NCI-H1092 treated with DMSO at 0.1 percent for 48 hours (cell line): ENCODE results near the gene LPCAT1.
"Not testable (repeated sequence)": the region's sequence is repeated elsewhere in the genome, so short reads cannot be mapped to it uniquely, and the experiment has no call there.

ENCODE experiments used
- DNase-seq: peaks from one replicate; lab custom pipeline; 2025; lab: John Stamatoyannopoulos, UW

The LPCAT1 gene

DNA sequence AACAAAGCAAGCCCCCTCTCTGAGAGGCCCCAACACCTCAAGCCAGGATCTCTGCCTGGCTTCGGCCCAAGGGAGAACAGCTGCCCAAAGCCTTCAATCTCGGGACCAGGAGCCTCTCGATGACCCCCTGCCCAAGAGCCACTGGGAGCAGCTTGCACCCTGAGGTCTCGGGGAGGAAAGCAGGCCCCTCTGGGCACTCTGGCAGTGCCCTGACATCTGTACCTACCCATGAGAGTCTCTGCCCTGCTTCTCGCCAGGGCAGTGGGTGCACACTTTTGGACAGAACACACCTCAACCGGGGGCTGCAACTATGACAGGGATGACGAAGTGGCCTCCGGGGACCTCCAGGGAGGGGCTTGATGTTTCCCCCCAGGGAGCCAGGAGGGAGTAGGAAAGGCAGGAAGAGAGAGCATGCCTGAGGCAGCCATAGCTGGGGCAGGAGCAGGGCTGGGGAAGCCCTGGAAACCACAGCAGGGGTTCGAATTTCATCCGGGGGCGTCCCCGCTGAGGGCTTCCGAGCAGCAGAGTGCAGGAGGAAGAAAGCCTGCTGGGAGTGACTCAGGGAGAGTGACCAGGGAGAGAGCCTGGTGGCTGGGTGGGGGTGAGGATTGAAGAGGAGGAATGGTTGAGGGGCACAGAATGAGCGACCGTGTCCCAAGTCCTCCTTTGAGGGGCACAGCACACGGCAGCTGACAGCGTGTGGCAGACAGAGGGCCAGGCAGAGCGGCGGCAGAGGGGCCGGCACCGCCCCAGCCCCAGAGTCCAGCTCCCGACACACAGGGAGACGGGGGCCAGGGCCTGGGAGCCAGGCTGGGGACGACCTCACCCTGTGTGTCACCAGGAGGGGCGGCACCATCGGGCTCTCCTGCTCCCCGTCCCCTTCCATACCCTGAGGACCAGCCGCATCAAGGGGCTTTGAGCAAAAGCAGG, 1.8 kb downstream of the LPCAT1 start:
- DNase-seq, result no peak

DNA sequence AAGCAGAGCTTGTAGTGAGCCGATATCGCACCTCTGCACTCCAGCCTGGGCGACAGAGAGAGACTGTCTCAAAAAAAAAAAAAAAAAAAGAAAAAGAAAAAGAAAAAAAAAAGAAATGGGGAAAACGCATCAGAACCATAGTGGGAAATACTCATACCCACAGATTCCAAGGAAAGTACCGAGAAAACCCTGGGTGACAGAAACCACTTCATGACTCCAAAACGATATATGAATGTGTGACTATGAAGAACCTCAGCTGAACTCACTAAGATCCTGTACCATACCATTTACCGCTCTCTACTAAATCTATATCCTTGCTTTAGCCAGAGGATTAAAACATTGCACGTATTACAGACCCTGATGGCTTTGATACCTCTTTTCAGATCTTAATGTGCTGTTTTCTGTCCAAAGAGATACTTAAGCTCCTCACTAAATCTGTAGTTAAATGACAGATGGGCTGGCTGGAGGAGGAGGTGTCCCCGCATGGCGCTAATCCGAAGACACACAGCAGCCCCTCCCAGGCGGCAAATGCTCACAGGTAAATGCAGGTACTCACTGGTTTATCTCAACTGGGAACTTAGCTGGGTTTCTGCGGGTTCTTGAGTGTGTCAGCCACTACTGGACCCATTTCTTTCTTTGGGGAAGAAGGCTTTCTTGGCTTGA, 2.8 kb downstream of the LPCAT1 start:
- no peak for DNase-seq

GRCh38 chr5:1519631-1520210, 4.0 kb downstream of the LPCAT1 start:
- no peak for DNase-seq

GRCh38 chr5:1517838-1518237, 5.9 kb downstream of the LPCAT1 start:
- no peak for DNase-seq

DNA sequence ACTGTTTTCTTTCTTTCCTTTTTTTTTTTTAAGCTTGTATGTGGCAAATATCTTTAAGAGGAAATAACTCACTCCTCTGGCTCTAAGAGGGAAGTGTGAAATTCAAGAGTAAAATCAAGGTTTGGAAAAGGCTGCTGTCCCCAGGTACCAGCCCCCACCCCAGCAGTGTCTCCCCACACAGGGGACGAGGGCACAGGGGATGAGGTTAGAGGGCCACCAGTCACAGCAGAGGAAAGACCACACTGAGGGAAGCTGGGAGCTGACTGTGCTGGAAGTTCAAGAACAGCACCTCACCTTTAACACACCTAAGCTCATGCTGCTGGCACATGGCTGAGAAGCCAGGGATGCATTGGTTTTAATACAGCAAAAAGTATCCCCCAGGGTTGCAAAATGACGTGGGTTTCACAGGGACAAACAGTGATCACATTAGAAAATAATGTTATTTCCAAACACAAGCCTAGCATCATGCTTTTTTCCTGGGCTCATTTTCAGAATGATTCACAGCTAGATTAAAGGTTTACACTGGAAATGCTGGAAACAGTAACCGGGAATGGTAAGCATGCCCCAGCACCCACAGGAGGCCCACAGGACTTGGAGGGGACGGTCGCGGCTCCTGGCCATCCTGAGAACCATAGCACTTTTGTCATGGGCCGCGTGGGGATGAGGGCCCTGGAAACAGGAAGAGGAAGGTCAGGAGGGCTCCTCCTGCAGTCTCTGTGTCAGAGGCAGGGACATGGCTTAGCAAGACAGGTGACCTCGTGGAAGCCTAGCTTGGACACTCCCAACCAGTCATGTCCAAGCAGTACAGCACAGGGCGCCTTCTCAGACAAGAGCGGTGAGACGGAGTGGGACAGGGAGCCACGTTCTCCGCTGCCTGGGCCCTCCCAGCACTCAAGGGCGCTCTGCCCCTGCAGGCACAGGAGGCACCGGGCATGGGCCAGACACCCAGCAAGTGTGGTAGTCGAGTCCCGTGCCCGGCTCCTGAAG, 6.9 kb downstream of the LPCAT1 start:
- no peak for DNase-seq

DNA sequence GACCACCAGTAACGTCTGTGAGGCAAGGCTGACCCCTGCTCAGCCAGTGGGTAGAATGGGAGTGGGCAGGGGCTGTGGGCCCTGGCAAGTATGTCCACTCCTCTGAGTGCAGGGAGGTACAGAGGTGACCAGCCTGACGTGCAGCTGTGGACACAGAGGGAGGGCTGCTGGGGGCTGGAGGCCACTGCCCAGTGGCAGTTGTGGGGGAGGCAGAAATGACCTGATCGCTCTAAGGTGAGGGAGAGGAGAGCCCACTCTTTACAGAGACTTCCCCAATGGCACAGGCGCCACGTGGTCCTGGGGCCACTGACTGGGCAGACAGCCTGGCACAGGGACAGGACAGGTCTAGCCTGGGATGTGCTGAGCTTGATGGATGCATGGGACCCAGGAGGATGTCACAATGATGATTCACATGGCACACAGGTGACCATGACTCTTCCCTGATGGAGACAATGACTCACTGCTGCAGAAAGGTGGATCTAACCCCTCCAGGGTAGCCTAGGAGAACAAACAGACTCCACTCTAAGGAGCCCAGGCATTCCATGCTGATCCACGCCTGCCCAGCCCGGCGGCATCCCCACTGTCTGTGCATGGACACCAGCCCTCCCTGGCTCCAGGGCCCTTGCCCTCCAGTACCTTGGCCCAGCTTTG, 7.7 kb downstream of the LPCAT1 start:
- DNase-seq, result no peak

- no peak for DNase-seq
These were observed 8.3 kb downstream of the LPCAT1 start for GRCh38 chr5:1515311-1515920.

GRCh38 chr5:1514819-1515310, 8.9 kb downstream of the LPCAT1 start:
- DNase-seq, result not testable (repeated sequence)

DNA sequence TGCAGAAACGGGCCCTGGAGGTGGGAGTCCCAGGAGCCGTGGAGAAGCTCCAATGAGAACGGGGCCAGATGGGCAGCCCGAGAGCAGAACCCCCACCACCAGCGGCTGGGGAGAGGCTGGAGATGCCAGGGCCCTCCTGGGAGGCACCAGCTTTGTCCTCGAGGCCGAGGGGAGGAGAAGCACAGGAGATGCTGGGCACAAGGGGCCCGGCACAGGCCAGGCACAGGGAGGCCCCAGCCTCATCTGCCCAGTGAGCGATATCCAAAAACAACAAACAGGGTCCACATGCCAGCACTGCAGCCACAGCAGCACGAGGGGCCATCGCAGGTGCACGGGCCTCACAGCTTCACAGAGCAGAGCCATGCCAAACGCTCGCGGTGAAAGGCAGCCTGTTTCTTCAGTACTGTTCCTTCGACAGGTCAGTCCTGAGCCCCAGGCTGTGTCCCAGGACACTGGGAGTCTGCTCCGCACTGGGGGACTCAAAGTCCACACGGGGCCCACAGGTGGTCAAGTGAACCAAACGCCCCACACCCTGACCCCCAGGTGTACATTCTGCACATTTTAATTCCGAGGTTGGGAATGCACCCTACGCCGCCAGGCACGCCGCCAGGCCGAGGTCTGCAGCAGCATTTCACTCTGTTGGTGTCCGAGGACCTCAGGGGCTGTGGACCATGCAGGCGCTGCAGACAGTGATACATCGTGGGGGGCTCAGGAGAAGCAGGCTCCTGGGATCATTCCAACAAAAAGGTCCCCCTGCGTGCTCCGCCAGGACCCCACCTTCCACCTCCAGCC, 9.5 kb downstream of the LPCAT1 start:
- no peak for DNase-seq

- no peak for DNase-seq
These were observed 10.3 kb downstream of the LPCAT1 start for GRCh38 chr5:1513326-1514026.

GRCh38 chr5:1512541-1513291, 11.0 kb downstream of the LPCAT1 start:
- no peak for DNase-seq

DNA sequence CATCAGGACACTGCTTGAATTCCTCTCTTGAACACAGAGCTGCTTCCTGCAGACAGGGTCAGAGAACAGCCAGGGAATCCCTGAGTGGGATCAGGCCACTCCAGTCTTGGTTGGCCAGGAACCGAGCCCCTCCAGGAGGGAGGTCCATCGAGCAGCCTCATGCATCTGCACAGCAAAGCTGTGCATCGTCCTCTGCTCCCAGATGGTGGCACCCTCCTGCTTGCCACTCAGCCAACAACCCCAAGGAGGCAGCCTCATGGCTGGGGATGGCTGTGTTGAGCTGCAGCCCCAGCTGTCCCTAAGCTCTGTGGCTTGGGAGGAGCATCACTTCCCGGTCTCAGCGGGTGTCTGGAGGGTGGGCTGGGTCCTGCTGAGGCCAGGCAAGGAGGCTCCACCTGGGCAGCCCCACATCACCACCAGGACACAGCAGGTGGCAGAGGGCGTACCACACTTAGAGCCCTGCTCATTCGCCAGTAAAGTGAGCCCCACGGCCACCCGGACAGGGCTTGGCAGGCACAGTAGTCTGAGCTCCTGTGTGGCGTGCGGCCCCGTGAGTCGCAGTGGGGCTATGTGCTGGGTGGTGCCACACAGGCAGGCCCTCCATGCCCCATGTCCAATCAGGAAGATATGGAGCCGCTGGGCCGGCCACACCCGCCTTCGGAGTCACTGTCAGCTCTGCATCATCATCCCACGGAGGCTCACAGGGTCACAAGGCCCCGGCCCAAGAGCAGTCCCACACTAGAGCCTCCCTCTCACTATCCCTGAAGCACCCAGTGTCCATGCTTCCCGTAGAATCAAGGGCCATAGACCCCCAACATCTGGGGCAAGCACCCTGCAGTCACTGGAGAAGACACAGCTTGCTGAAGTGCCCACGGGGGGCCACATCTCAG, 11.9 kb downstream of the LPCAT1 start:
- DNase-seq, result no peak

DNA sequence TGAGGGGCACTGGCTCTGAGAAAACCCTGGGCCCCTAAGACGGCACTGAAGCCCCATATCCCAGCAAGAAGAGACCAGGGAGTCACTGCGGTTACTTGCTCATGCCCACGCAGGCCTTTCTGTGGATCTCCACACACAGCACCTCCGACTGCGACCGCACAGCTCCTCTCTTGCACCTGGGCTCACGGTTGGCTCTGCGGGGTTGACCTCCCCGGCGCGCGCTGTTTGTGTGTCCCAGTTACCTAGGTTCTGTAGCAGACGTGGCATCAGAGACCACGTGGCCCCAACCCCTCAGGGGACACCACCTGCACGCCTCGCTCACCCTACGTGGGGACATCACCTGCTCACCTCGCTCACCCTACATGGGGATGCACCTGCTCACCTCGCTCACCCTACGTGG, 12.7 kb downstream of the LPCAT1 start:
- no peak for DNase-seq

DNA sequence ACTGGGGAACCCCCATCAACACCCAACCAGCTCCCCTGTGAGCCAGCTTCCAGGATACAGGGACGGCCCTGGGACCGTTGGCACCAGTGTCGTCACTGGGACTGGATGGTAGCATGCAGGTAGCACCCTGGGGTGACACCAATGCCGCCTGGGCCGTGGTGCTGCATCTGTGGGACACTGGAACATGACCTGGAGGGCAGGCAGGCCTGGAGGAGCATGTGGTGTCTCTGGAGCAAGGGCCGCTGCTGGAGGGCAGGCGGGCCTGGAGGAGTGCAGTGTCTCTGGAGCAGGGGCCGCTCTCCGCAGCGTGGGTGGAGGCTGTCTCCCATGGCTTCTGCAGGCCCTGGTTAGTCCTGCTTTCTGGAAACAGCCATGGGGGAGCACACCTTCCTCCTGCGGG, 13.1 kb downstream of the LPCAT1 start:
- no peak for DNase-seq

DNA sequence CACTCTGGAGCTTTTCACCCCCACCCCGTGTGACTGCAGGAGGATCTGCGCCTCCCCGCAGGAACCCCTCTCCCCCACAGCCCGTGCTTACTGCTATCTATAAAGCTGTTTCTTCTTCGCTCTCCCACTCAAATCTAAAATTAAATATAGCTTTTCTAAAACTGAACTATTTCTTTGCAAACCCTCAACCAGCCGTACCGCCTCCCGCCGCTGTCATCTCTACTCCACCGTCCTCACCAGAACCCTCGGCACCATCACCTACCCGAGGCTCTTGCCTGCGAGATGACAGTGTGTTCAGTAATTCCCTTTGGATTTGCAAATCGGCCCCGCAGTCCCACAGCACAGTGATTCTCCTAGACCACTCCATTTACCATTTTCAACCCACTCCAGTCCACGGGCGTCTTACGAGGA, 13.6 kb downstream of the LPCAT1 start:
- no peak for DNase-seq

- no peak for DNase-seq
These were observed 14.2 kb downstream of the LPCAT1 start for GRCh38 chr5:1509346-1510085.
